ENCODE data around the gene CPT1C.

Gene CPT1C

GRCh38 chr19:49656456-49657109 is 34.3 kb upstream of the CPT1C start:
- no peak for TF ChIP-seq CTCF (IDR thresholded peaks at IDR 0.05)

GRCh38 chr19:49657493-49658138 is 33.3 kb upstream of the CPT1C start:
- TF ChIP-seq CTCF (IDR thresholded peaks at IDR 0.05): no peak

- no peak for TF ChIP-seq CTCF (IDR thresholded peaks at IDR 0.05)
Observed at GRCh38 chr19:49658139-49658517, 32.8 kb upstream of the CPT1C start.

GRCh38 chr19:49658566-49659442 is 32.1 kb upstream of the CPT1C start:
- TF ChIP-seq CTCF (IDR thresholded peaks at IDR 0.05): no peak

GRCh38 chr19:49660338-49660961 is 30.5 kb upstream of the CPT1C start:
- TF ChIP-seq CTCF (IDR thresholded peaks at IDR 0.05): no peak

GRCh38 chr19:49662011-49662410 is 28.9 kb upstream of the CPT1C start:
- no peak for TF ChIP-seq CTCF (IDR thresholded peaks at IDR 0.05)

- no peak for TF ChIP-seq CTCF (IDR thresholded peaks at IDR 0.05)
Observed at GRCh38 chr19:49663224-49663623, 27.7 kb upstream of the CPT1C start.
